NOMO-1 (cell line): ENCODE results near the gene TSPAN16.
"Not testable (repeated sequence)": the region's sequence is repeated elsewhere in the genome, so short reads cannot be mapped to it uniquely, and the experiment has no call there.

Source experiments
- DNase-seq, 2 experiments: peaks; one replicate each; lab custom pipeline; 2025; ENCODE audit not compliant: unreplicated experiment in 2 of 2; lab: John Stamatoyannopoulos, UW

TSPAN16 gene

DNA sequence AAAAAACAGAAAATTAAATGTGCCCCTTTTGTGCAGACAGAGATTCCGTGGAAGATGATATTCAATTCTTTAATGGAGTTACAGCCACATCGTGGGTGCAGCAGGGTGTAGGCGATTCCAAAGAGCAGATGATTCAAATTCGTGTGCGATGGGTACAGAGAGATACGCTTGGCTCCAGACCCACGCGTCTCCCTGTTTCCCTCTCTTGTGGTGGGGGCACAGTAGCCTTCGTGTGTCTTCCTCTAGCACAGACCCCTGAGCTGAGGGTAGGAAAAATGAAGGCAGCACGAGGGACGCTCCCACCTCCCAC lies 4.8 kb downstream of the TSPAN16 start:
- no peak for DNase-seq

DNA sequence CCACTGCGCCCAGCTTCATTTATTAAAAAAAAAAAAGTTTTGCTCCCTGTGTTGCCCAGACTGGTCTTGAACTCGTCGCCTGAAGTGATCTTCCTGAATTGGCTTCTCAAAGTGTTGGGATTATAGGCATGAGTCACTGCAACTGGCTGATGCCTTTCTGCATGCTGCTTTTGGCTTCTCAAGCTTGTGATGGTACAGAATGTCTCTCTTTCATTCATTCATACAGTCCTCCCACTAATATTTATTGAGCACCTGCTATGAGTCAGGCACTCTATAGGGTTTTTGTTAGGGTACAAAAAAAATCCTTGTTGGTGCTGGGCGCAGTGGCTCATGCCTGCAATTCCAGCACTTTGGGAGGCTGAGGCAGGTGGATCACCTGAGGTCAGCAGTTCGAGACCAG lies 9.0 kb downstream of the TSPAN16 start:
- no peak for DNase-seq

DNA sequence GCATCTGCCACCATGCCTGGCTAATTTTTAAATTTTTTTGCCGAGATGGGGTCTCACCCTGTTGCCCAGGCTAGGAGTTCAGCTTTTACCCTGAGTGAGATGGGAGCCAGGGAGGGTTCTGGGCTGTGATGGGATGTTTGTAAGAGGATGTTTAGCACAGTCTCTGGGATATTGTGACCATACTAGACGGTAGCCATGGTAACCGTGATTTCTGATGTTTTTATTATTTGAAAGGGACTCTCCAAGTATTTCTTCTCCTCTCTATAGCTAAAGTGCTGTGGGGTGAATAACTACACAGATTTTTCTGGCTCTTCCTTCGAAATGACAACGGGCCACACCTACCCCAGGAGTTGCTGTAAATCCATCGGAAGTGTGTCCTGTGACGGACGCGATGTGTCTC lies 10.4 kb downstream of the TSPAN16 start:
- no peak for DNase-seq

DNA sequence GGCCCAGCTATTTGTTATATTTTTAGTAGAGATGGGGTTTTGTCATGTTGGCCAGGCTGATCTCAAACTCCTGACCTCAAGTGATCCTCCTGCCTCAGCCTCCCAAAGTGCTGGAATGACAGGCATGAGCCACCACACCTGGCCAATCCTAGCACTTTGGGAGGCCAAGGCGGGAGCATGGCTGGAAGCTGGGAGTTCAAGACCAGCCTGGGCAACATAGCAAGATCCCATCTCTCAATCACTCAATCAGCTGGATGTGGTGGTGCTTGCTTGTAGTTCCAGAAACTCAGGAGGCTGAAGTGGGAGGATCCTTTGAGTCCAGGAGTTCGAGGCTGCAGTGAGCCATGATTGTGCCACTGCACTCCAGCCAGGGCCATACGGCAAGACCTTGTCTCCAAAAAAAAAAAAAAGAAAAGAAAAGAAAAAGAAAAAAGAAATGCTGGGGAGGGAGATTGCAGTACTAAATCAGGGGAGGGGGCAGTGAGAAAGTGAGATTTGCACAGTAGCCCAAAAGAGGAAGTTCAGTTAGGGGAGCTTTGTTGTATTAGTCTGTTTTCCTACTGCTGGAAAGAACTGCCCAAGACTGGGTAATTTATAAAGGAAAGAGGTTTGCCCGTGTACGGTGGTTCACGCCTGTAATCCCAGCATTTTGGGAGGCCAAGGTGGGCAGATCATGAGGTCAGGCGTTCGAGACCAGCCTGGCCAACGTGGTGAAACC lies 24.5 kb downstream of the TSPAN16 start:
- DNase-seq = peak; percentile 58 to 59

DNA sequence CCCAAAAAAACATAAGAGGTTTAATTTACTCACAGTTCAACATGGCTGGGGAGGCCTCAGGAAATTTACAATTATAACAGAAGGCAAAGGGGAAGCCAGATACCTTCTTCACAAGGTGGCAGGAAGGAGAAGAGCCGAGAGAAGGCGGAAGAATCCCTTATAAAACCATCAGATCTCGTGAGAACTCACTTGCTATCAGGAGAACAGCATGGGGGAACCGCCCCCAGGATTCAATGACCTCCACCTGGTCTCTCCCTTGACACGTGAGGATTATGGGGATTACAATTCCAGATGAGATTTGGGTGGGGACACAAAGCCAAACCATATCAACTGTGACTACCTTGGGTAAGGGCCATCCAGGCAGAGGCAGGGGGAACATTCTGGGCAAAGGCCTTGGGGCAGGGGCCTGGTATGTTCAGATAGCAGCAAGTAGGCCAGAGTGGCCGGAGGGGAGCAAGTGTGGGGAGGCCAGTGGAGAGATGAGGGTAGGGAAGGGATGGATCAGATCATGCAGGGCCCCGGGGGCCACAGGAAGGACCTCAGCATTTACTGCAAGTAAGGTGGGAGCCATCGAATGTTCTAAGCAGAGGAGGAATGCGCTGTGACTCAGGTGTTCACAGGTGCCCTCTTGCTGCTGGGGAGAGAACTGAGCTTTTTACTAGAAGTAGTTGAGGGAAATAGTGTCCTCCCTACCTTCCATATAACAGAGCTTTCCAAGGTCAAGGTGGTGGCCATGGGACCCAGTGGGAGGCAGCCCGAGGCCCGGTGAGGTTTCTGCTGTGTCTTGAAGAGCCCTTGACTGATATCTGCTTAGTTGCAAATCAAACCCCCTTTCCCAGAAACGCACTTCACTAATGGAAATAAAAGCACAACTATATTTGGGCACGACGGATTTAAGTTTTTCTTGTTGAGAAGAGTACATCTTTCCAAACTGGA lies 25.5 kb downstream of the TSPAN16 start:
- DNase-seq = no peak

DNA sequence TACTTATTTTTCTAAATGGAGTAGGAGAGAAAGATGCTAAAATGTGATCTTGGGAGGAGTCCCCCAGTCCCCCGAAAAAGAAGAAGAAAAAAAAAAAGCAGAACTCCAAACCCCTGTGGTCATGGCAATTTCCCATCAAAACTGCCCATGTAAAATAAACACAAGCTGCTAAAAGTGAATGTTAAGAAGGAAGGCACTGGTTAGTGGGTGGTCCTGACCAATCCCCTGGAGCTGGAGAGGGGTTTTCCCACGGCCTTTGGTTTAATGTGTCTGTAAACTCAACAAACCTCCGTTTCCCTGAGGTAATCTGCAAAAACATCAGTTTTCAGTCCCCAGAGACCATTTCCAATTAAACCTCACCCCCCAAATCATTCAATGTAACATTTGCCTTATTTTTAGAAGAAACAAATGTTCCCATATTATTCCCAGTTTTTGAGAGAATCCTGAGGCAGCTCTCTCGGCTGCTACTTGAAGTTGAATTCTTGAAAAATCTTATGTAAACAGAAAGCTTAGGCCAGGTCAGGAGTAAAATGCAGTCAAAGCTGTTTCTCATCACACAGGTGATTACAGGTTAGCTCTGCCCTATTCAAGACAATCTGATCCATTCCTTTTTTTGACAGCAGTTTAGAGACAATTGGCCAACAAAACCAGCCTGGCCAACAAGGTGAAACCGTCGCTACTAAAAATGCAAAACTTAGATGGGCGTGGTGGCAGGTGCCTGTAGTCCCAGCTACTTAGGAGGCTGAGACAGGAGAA lies 26.5 kb downstream of the TSPAN16 start:
- peak; percentile 59 to 68 for DNase-seq

DNA sequence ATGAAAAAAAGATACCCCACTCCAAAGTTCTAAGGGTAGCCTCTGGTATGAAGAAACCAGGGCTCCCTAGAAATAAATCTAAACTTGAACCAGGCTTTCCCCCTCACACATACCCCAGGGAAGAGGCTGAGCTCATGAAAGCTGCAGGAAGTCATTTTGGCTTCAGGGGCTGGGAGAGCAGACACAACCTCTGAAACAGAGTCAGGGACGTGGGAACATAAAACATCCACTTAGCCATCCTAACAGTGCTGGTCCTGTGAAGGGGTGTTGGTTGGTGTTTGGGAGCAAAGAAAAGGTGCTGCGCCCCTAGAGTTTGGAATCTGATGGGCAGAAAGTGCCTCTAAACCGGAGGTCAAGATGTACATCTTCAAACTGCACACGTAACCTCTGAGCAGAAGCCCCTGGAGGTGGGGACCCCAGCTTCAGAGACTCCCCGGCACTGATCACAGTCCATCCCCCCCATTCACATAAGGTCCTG lies 27.7 kb downstream of the TSPAN16 start:
- peak in 1 of 2 experiments; percentile 68 for DNase-seq

DNA sequence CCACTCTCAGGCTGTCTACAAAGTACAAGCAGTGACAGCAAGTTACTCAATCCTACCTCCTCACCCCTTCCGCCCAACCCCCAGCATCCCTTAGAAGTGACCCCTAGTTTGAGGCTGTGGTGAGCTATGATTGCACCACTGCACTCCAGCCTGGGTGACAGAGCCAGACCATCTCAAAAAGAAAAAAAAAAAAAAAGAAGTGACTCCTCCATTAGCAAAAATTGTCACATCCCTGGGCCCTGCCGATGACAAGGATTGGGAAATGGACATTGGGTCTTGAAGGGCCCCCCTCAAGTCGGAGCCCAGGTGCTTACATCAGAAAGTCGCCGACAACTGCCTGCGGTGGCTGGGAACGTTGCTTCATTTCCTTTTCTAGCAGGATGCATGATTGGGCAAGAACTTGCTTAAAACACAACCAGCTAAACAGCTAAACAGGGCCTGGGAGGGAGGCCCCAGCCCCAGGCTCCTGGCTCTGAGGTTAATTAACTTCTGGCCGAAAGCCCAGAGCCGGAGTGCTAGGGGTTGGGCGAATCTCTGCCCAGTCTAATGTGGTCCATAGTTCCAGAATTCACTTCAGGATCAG lies 28.2 kb downstream of the TSPAN16 start:
- DNase-seq = peak; percentile 99 to 100

DNA sequence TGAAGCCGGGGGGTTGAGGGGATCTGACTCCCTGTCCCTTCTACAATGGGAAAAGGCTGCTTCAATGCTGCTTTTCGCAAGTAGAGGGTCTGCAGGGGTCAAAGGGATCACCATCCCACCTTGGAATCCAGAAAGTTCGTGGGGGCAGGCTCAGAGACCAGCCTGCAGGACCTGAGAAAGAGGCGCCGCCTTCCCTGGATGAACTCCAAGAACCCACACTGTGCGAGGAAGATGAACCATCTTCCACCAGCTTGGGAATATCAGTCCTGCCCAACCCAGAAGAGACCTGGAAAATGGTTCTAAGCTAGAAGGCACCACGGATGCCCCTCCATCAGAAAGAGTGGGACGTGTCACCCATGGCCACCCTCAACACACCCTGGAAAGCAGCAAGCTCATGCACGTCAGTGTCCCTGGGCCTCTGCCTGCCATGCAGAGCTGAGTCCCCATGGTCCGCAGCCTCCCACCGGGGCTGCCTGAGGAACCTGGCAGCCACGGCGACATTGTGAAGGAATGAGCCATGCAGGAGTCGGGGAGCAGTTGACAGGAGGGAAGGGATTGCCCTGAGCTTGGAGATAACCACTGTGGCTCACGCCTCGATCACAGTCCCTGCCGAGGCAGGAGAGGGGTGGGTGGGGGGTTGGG lies 28.9 kb downstream of the TSPAN16 start:
- no peak for DNase-seq

DNA sequence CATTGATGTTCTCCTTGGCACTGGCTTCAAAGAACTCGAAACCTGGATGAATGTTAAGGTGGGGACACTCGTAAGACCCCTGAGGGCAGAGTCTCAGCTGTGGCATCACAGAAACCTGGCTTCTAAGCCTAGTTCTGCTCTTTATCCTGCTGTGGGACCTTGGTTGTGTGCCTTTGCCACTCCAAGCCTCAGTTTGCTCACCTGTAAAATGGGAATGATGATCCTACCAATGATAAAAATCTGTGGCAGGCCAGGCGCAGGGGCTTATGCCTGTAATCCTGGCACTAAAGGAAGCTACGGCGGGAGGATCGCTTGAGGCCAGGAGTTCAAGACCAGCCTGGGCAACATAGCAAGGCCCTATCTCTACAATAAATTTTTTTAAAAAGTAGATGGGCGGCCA lies 29.6 kb downstream of the TSPAN16 start:
- DNase-seq = no peak

DNA sequence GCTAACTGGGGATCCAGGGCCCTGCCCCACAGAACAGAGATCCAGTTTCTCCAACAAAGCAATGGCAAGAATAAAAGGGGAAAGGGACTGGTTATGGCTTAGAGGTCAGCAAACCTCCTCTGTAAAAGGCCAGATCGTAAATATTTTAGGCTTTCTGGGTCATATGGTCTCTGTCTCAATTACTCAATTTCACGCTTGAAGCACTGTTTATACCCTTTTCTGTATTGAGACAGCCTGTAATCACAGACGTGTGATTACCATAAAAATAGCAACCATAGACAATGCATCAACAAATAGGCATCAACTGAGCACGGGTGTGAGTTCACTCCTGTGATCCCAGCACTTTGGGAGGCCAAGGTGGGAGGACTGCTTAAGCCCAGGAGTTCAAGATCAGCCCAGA lies 34.2 kb downstream of the TSPAN16 start:
- DNase-seq = no peak

DNA sequence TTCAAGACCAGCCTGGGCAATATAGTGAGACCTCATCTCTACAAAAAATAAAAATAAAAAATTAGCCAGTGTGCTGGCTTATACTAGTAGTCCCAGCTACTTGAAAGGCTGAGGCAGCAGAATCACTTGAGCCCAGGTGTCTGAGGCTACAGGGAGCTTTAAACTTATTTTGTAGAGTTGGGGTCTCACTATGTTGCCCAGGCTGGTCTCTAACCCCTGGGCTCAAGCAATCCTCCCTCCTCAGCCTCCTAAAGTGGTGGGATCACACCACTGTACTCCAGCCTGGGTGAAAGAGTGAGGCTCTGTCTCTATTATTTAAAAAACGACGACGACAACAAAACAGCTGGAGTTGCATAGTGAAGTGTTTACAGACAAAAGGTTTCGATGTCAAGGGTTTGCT lies 35.5 kb downstream of the TSPAN16 start:
- DNase-seq = no peak

DNA sequence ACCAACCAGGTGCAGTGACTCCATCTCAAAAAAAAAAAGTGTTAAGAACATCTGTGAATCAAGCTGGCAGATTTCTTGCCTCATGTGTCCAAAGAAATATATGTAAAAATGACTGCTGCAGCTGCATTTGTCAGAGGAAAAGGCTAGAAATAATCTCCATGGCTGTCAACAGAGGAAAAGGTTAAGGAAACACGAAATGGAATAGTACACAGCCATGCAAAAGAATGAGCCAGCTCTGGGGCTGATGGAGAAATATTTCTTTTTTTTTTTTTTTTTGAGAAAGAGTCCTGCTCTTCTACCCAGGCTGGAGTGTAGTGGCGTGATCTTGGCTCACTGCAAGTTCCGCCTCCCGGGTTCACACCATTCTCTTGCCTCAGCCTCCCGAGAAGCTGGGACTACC lies 36.9 kb downstream of the TSPAN16 start:
- no peak for DNase-seq

DNA sequence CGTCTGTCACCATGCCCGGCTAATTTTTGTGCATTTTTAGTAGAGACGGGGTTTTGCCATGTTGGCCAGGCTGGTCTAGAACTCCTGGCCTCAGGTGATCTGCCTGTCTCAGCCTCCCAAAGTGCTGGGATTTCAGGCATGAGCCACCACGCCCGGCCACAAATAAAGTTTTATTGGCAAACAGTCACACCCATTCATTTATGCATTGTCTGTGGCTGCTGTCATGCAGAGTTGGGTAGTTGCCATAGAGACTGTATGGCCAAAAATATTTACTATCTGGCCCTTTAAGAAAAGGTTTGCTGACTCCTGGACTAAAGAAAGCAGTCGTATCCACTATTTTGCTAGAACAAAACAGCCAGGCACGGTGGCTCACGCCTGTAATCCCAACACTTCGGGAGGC lies 37.9 kb downstream of the TSPAN16 start:
- not testable (repeated sequence) for DNase-seq

DNA sequence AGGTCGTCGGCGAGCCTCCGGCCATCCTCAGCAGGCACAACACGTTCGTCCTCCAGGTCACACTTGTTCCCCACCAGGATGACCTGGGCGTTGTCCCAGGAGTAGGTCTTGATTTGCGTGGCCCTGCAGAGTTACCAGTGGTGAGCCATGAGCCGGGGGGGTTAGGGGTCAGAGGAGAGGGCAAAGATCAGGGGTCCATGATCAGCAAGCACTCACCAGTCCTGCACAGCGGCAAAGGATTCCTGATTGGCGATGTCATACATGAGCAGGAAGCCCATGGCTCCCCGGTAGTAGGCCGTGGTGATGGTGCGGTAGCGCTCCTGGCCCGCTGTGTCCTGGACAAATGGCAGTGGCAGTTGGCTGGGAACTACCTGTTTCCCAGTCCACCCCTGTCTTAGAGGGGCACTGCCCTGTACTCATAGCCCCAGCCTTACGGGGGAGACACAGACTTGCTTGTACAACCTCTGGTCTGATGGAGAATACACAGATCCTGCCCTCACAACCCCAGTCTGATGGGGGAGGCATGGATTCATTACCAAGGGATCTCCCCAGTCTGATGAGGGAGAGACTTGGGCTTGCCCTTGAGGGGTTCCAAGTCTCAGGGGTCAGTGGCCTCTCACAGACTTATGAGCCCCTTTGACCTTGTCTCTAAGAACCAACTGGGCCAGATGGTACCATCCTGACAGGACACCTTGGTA lies 39.6 kb downstream of the TSPAN16 start:
- no peak for DNase-seq

DNA sequence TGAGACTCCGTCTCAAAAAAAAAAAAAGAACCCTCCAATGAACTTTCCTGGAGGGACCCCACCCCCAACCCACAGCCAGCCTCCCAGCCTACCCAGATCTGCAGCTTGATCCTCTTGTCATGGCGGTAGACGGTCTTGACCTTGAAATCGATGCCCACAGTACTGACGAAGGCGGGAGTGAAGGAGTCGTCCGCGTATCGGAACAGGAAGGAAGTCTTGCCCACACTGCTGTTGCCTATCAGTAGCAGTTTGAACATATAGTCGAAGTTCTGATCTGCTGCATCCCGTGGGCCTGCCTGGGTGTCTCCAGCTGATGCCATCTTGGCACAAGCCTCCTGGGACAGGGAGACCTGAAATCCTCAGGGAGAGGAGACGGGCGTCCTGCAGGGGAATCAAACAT lies 41.1 kb downstream of the TSPAN16 start:
- peak in 1 of 2 experiments; percentile 37 for DNase-seq

DNA sequence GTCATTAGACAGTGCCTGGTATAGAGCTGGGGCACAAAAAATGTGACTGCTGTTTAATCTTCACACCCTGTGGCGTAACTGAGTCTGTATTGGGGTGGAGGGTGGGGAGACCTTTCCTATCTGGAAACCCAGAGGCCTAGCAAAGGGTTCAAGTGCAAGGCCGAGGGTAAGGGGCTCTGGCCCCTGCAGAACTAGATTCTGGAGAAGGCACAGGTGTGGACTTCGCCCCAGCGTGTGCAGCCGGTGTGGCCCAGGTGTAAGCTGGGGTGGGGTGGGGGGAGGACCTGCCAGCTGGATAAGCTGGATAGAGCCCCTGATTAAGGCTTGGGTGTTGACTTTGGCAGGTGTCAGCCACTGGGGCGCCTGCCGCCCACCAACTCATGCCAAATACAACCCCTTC lies 42.2 kb downstream of the TSPAN16 start:
- no peak for DNase-seq

DNA sequence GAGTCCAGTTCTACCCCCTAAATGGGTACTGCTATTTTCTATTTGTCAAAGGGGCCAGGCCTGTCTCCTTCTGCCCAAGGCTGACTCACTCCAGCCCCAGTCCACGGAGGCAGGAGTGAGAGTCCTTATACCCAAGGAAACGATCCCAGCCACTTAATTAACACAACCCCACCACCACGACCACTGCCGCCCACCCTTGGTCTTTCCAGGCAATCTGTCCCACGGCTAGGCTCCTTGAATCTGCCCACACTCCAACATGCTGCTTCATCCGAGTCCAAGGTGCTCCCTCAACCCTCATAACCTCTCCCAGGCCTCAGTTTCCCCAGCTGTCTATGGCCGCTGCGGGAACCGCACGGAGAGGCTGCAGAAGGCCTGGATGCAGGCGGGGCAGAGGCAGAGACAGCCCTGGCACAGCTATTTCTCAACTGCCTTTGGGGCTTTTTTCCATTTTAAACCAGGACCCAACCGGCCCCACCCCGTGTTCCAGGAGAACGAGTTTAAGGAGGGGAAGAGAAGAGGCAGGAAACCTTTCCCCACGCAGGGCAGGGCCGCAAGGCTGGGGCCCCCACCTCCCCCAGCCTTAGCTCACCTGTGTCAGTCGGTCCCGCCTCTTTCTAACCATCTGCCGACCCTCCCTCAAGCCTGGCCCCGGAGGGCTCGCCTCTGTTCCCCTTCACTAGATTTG lies 42.8 kb downstream of the TSPAN16 start:
- no peak for DNase-seq
